COLO668 (cell line): ENCODE results near the gene EFCAB11.

ENCODE experiments used
- DNase-seq: peaks from one replicate; lab custom pipeline; 2025; ENCODE audit not compliant: unreplicated experiment; lab: John Stamatoyannopoulos, UW

The EFCAB11 gene

DNA sequence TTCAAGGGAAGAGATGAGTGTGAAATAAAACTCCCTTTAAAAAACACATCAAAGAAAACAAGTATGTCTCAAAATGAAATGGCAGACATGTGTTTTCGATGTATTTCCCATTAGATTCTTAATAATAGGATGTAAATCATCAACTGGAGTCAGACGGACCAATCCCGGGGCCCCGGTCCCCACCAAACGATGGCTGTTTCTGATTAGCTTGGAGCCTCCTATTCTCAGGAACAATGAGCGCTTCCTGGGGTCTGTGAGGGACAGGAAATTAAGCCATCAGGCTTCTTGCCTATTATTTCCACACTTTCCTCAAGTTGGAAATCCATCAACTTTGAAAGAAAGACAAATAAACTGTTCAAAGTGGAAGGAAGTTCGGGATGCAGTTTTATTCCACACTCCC, 179.4 kb downstream of the EFCAB11 start:
- DNase-seq: no peak

DNA sequence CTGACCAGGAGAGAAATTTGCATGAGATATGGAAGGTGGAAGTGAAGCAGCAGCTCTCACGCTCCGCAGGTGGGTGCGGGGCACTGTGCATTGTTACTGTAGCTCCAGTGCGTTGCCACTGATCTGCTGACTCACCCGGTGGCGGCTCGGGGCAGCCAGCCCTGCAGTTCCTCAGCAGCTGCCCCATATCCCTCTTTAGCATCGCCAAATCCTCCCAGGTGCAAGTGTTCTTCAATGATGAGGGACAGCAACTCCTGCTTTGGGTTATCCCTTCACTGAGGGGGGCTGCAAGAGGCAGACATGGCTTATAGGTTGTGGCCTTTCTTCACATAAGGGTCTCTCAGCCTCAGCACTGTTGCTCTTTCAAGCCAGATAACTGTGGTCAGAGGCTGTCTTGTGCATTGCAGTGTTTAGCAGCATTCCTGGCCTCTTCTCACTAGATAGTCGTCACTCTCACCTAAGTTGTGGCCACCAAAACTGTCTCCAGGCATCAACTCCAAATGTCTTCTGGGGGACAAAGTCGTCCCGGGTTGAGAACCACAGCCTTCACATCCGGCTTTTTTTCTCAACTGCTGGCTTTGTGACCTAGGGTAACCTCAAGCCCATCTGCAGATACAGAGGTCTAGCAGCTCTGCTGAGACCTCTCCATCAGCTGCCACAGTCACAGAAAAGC, 180.8 kb downstream of the EFCAB11 start:
- DNase-seq: peak; percentile 89

DNA sequence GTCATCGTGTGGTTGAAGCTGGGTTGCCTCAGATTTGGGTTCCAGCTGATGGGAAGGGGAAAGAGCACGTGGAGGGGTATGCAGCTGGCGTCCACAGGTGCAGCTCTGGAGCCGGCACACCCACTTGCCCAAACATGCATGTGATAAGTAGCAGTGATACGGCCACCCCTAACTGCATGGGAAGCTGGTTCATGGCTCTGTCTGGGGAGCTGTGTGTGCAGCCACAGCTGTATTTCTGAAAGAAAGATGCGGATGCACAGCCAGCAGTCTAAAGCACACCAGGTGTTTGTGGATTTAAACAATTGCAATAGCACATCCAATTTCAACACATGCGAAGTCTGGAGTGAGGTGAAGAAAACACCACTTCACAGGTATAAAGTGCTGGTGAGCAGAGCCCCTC, 181.4 kb downstream of the EFCAB11 start:
- peak; percentile 30 for DNase-seq

DNA sequence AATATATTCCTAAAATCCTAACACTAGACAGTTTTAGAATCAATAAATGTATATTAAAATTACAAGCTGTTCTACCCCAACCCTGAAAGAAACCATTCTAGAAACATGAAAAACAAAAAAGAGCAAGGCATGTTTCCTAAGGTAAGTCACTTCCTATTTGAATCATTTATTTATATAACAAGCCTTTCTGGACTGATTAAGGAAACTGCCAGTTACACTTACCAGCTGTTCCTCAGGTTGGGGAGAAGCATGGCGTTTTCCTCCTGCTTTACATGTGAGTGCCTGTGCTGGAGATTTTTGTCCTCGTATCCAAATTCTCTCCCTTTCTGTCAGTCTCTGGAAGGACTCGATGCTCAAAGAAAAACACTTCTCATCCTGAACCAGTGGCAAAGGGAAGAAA, 183.3 kb downstream of the EFCAB11 start:
- no peak for DNase-seq

DNA sequence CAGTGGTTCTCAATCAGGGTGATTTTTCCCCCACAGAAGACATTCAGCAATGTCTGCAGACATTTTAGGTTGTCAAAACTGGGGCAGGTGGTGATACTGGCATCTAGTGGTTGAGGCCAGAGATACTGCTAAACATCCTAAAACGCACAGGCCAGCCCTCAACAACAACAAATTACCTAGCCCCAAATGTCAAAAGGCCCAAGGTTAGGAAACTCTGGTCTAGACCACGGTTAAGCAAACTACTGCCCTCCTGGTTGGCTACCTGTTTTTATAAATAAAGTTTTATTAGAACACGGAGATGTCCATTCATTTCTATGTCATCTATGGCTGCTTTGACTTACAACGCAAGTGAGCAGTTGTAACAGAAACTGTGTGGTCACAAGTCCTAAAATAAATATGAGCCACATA, 186.7 kb downstream of the EFCAB11 start:
- DNase-seq: peak; percentile 23

DNA sequence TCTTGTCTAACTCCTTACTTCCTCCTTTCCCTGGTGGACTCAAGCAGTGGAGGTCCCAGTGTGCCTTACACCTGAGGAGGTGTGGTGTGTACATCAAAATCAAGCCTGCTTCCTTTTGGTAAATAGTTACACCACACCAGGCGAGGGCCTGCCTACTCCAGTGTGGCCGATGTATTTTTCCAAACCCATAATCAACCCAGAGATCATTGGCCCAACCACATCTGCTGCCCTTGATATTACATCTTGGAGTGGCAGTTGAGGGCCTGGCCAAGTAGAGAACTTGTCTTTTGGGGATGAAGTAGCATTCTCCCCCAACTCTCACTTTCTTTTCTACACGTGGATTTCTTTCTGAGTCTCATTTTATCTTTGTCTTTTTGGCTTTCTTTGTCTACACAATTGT, 187.4 kb downstream of the EFCAB11 start:
- no peak for DNase-seq

DNA sequence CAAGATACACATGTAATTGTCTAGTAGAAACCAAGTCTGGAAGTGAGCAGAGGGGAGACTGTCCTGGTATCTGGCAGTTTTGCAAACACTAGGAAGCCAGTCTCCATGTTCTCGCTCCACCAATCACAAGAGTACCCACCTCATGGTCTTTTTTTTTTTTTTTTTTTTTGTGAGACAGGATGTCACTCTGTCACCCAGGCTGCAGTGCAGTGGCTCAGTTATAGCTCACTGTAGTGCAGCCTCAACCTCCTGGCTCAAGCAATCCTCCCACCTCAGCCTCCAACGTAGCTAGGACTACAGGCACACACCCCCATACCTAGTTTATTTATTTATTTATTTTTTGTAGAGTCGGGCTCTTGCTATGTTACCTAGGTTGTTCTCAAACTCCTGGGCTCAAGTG, 189.2 kb downstream of the EFCAB11 start:
- DNase-seq: no peak

DNA sequence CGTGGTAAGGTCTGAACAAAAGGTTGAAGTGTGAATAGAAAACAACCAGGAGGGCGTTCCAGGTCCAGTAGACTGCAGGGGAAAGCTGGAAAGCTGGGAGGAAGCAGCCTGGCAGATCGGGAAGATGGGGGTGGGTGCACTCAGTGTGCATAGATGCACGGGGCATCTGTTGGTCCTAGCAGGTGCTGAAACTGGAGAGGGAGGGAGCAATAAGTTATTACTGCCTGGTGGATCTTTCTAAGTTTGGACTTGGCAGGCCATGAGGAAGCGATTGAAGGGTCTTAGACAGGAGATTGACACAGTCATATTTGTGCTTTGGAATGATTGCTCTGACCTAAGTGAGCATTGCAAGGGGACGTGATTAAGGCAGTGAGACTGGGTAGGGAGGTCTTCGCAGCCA, 194.4 kb downstream of the EFCAB11 start:
- peak; percentile 46 for DNase-seq

DNA sequence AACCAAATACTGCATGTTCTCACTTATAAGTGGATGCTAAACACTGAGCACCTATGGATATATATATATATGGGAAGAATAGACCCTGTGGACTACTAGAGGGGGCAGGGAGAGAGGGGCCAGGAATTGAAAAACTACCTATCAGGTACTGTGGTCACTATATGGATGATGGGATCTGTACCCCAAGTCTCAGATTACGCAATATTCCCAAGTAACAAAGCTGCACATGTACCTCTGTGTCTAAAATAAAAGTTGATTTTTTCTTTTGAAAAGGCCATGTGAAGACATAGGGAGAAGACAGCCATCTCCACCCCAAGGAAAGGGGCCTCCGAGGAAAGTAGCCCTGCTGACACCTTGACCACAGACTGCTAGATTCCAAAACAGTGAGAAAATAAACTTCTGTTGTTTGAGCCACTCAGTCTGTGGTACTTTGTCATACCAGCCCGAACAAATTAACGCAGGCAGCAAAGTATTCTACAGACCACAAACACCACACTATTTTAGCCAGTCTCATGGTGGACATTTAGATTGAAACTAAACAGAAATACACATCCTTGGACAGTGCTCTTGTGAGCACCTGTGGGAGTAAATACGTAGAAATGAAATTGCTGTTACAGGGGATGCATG, 197.1 kb downstream of the EFCAB11 start:
- no peak for DNase-seq

DNA sequence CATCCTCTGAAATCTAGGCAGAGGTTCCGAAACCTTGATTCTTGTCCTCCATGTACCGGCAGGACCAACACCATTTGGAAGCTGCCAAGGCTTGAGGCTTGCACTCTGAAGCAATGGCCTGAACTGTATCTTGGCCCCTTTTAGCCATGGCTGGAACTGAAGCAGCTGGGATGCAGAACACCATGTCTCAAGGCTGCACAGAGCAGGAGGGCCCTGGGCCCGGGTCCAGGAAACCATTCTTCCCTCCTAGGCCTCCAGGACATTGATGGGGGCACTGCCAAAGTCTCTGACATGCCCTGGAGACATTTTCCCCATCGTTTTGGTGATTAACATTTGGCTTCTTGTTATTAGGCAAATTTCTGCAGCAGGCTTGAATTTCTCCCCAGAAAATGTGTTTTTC, 198.7 kb downstream of the EFCAB11 start:
- DNase-seq: no peak

DNA sequence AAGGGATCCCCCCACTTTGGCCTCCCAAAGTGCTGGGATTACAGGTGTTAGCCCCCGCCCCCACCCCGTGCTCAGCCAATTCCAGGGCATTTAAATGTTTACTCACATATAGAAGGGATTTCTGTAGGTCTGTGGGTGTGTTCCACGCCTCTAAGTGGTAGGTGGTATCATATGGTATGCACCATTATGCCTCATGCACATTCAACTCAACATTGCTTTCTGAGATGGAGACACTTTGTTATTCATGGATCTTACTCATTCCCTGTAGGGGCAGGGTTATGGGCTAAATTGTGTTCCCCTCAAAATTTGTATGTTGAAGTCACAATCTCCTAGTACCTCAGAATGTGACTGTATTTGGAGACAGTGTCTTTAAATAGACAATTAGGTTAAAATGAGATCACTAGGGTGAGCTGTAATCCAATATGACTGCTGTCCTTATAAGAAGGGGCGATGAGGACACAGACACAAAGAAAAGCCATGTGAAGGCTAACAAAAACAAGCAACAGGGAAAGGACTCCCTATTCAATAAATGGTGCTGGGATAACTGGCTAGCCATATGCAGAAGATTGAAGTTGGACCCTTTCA, 200.6 kb downstream of the EFCAB11 start:
- DNase-seq: no peak

DNA sequence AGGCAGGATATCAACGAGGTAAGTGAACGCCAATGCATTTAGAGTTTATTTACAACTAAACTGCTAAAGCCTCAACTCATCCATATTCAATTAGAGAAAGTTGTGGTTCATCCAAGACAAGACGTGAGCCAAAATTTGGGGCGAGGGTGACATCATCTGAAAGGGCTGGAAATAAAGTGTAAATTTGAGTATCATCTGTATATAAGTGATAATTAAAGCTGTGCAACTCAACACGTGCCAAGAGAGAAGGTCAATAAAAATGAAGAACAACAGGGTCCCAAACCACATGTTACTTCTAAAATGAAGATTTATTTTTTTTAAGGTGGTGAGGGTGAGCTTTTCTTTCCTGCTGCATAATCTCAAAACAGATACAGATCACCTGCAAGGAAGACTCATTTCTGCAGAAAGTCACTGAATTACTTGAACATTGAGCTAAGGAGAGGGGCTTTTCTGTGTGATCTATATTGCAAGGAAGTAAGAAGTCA, 203.6 kb downstream of the EFCAB11 start:
- no peak for DNase-seq

DNA sequence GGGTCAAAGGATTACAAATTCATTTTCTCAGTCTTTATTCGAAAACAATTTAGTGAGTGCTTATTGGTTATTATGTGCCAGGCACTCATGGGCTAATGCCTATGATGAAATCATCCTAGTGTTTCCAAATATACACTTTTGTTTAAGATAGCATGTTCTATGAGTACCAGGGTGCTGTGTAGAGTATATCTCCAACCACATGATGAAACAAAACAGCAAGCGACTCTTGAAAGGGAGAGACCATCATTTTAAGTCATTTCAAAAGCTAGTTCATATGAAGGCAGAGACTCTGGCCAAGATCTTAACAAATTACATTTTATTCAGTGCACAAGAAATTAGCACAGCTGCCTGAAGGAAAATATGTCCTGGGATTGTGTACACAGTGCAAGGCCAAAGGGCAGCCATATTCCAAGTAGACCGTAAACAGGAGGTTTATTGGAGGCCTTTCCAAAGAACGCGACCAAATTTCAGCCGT, 204.2 kb downstream of the EFCAB11 start:
- DNase-seq: no peak

DNA sequence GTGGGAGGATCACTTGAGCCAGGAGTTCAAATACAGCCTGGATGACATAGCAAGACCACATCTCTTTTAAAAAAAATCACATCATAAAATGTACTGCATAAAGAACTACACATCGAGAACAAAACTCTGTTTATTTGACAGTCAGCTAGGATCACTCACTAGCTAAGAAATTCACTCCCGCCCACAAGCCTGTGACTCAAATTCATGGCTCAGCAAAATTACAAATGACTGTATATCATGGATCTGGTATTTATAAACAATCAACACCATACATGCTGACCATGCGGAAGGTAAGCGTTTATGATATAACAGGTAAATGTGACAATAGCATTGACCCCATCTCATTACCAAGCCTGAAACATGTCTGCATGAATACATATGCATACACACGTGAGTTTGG, 206.5 kb downstream of the EFCAB11 start:
- no peak for DNase-seq

DNA sequence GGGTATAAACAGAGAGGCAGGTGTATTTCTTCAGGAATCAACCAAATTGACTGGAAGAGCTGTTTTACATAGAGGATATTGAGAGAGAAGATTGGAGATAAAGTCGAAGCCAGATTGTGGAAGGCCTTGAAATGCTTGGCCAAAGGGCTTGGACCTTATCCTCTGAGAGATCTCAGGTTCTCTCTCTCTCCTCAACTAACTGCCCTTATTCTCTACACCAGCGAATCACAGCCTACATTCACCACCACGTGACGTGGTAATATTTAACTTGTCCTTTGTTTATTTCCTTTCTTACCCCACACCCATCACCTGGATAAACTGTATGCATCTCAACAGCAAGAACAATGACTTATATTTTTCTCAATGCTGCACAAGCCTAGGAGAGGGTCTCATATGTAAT, 207.4 kb downstream of the EFCAB11 start:
- no peak for DNase-seq

DNA sequence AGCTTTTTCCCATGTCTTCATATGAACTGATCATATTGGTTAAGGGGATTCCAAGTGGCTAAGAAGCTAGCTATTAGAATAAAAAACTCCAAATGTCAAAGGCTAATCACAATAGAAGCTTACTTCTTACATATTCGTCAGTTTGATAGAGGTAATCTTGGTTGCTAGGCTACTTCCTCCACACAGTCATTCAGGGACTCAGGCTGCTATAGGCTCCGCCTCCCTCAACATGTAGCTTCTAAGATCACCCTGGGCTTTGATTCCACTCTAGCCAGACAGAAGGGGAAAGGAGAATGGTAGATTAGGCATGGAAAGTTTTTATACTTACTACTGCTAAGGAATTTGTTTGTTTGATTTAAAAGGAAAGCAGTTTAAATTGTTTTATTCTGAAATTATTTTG, 207.9 kb downstream of the EFCAB11 start:
- DNase-seq: peak; percentile 19

DNA sequence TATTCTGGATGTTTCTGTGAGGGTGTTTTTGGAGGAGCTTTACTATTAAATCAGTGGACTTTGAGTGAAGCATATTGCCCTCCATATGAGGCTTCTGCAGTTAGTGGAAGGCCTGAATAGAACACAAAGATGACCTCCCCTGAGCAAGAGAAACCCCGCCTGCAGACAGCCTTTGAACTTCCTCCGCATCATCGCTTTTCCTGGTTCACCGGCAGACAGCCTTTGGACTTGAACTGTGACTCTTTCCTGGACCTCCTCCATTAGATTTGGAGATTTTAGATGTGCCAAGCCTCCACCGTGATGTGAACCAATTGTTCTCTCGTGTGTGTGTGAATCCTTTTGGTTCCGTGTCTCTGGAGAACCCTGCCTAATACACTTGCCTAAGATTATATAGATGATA, 208.4 kb downstream of the EFCAB11 start:
- DNase-seq: no peak
